GM12873 (cell line): ENCODE data around the gene LRFN5.

Experiments
- TF ChIP-seq, protein P1 (sequence below): IDR thresholded peaks from 2 replicates; pipeline ENCODE4 v1.5.1; 2012; ENCODE audit warnings: low read depth, mild to moderate bottlenecking, moderate library complexity, low read length, control low read depth; ENCODE audit not compliant: insufficient read depth; ENCODE audit errors: missing control alignments

Gene LRFN5

GRCh38 chr14:41859336-41859735 lies 252.7 kb downstream of the LRFN5 start:
- TF ChIP-seq, protein P1, sequence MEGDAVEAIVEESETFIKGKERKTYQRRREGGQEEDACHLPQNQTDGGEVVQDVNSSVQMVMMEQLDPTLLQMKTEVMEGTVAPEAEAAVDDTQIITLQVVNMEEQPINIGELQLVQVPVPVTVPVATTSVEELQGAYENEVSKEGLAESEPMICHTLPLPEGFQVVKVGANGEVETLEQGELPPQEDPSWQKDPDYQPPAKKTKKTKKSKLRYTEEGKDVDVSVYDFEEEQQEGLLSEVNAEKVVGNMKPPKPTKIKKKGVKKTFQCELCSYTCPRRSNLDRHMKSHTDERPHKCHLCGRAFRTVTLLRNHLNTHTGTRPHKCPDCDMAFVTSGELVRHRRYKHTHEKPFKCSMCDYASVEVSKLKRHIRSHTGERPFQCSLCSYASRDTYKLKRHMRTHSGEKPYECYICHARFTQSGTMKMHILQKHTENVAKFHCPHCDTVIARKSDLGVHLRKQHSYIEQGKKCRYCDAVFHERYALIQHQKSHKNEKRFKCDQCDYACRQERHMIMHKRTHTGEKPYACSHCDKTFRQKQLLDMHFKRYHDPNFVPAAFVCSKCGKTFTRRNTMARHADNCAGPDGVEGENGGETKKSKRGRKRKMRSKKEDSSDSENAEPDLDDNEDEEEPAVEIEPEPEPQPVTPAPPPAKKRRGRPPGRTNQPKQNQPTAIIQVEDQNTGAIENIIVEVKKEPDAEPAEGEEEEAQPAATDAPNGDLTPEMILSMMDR: no peak

DNA sequence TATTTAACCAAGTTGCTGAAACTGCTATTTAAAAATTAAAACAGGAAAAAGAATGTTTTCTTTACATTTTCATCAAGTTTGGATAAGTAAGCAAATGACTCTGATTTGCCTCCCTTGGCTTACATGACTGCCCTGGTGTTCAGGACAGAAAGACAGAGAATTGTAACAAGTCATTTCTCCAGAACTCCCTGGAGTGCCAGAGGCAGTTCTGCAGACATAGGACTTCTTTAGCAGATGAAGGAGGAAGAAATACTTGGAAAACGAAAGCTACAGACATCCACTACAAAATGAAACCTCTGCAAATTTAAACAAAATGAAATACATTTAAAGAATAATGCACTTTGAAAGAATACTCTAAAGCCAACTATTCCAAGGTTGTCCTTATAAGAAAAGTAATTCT lies 253.9 kb downstream of the LRFN5 start:
- TF ChIP-seq, protein P1: no peak

DNA sequence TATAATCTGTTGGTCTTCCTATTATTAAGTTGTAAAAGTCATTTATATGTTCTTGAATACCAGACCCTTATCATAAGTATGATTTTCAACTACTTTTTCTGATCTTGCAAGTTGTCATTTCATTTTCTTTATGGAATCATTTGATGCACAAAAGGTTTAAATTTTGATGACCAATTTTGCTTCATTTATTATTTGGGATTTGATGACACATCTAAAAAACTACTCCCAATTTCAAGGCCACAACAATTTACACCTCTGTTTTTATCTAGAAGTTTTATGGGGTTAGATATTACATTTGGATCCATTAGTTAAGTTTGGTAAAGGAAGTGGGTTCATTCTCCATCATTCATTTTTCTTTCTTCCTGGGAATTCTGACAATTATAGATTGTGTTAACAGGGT lies 259.2 kb downstream of the LRFN5 start:
- TF ChIP-seq, protein P1: no peak

DNA sequence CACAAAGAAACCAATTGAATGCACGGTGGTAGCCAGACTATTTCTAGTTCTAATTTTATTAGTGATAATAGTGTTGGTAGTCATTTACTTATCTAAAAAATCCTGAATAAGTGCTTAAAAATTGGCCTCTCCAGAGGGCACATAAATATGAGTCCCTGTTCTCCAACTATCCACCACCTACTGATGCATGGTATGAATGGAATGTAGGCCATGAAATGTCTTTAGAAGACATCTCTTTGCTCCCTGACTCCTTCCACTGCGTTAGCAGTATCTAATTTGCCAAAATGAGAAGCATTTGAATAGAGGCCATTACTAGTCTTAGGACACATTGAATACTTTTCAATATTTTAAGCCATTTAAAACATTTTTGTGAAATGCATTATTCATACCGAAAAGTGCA lies 261.7 kb downstream of the LRFN5 start:
- TF ChIP-seq, protein P1: no peak

DNA sequence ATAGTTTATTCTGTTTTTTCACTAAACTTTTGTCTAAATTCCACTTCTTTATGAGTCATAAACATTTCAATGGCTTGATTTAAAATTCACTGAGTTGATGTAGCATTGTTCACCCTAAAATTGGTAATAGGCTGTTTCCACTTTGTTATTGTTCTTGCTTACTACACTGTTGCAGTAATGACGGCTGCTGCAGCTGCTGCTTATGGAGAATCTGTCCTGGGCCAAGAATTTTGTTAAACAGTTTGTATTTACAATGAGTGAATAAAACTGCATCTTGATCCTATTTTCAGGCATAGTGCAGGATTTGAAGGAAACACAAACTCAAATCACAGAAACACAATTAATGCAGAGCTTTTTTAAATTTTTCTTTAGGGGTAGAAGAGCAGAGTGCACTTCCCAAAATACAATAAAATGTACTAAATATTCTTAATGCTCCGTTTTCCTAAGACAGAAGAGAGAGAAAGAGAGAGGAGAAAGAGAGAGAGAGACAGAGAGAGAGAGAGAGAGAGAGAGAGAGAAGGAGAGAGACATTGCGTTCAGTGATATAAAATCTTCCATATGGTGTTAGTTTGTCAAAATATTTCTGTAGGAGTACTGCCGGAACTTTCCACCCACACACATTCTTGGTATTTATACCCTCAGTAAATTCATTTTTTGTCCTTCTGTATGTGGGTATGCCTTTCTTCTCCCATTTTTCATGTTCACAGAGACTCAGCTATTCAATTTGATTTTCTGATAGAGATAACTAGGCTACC lies 266.4 kb downstream of the LRFN5 start:
- TF ChIP-seq, protein P1: no peak

DNA sequence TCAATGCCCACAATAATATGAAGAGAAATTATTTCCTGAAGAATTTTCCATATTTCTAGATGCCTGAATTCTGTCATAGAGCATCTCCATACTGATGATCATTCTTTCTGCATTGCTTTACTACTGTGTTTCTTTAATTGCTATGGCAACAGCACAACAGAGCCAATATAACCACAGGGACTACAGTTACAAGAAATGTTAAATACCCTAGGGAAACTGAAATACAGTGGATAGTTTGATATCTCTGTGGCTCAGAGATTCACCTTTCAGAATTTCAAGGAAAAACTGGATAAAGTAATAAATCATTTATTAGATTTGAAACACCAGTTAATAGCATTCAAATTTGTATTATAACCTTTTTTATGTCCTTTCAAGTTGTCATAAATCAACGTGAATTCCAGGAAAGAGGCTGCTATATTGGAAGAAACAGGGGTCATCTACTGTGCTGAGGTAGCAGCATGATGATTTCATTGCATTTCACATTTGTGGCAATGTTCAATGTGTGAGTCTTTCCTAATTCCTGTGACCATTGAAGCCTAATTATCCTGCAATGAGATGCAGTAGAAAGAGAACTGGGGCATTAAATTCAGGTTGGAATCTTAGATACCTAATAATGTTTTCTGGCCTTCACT lies 267.1 kb downstream of the LRFN5 start:
- TF ChIP-seq, protein P1: no peak

DNA sequence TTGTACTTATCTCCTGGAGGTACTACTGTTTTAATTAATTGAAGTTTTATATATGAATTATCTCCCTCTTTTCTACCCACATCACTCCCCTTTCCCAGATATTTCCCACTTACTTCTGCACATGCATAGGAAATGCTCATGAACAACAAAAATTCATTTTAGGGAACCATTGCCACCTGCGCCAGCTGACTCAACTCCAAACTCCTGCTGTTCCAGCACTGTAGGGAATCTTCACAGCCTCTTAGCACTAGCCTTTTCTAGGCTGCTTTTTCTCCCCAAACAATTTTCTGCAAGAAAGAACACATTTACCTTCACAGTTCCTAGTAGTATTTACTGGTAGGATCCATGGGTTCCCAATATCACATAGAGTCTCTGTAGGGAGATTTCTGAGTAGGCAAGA lies 268.4 kb downstream of the LRFN5 start:
- TF ChIP-seq, protein P1: no peak
